NCI-H2081 (cell line): Measurements from ENCODE around the gene VEPH1.

Source experiments
- DNase-seq, 2 experiments: peaks; one replicate each; lab custom pipeline; 2025; lab: John Stamatoyannopoulos, UW

Gene VEPH1

GRCh38 chr3:157523814-157524213 is 20.6 kb upstream of the VEPH1 start:
- DNase-seq = no peak

GRCh38 chr3:157522648-157523047 is 19.4 kb upstream of the VEPH1 start:
- DNase-seq = no peak

GRCh38 chr3:157520485-157521150 is 17.4 kb upstream of the VEPH1 start:
- no peak for DNase-seq

- DNase-seq = no peak
Measured at GRCh38 chr3:157518881-157519280, 15.7 kb upstream of the VEPH1 start.

GRCh38 chr3:157516928-157517327 is 13.7 kb upstream of the VEPH1 start:
- no peak for DNase-seq

GRCh38 chr3:157515398-157515797 is 12.2 kb upstream of the VEPH1 start:
- peak in 1 of 2 experiments; percentile 18 for DNase-seq

GRCh38 chr3:157514371-157514895 is 11.2 kb upstream of the VEPH1 start:
- no peak for DNase-seq

GRCh38 chr3:157513585-157513984 is 10.4 kb upstream of the VEPH1 start:
- no peak for DNase-seq

- no peak for DNase-seq
Measured at GRCh38 chr3:157512534-157512933, 9.3 kb upstream of the VEPH1 start.

- no peak for DNase-seq
Measured at GRCh38 chr3:157508461-157508860, 5.2 kb upstream of the VEPH1 start.

- DNase-seq = no peak
Measured at GRCh38 chr3:157501863-157502262, 1.4 kb downstream of the VEPH1 start.

- no peak for DNase-seq
Measured at GRCh38 chr3:157500232-157500631, 3.0 kb downstream of the VEPH1 start.

GRCh38 chr3:157499342-157499963 is 3.8 kb downstream of the VEPH1 start:
- no peak for DNase-seq

GRCh38 chr3:157498371-157498770 is 4.8 kb downstream of the VEPH1 start:
- DNase-seq = no peak

GRCh38 chr3:157495846-157496245 is 7.4 kb downstream of the VEPH1 start:
- DNase-seq = no peak

GRCh38 chr3:157494581-157495281 is 8.5 kb downstream of the VEPH1 start:
- peak; percentile 87 to 97 for DNase-seq

GRCh38 chr3:157493627-157494550 is 9.3 kb downstream of the VEPH1 start:
- DNase-seq = peak; percentile 72 to 88

- DNase-seq = no peak
Measured at GRCh38 chr3:157491136-157491535, 12.1 kb downstream of the VEPH1 start.

GRCh38 chr3:157488144-157488543 is 15.1 kb downstream of the VEPH1 start:
- no peak for DNase-seq

- no peak for DNase-seq
Measured at GRCh38 chr3:157487339-157487738, 15.9 kb downstream of the VEPH1 start.

GRCh38 chr3:157479464-157480243 is 23.6 kb downstream of the VEPH1 start:
- DNase-seq = no peak
